ENCODE measurements around the gene SSR3. TPM values are rescaled to one million over a fixed set of nuclear protein-coding genes. Genes with fewer than 3 reads are reported as not detected.

Gene SSR3
- total and polyA plus RNA-seq, 7 experiments from 2014 or later, result 56.0 to 158 (median 85.2) TPM

- Histone ChIP-seq H3K4me1 (ENCODE audit: control insufficient read depth in 2 of 2, insufficient read depth in 2 of 2, low read length in 2 of 2) (no peaks in the 10 kb centered on the region), H3K9me3 (ENCODE audit: control insufficient read depth in 2 of 3, low read length in 3 of 3) (no peaks in the 10 kb centered on the region), H3K27ac (ENCODE audit: low read depth, low read length) (no peak overlapping the region), H3K36me3 (ENCODE audit: control insufficient read depth in 2 of 3, insufficient read depth in 3 of 3, low read length in 3 of 3) (no peaks in the 10 kb centered on the region), H3K27me3 (ENCODE audit: control insufficient read depth in 2 of 2, insufficient read depth in 2 of 2, low read length in 2 of 2) (no peaks in the 10 kb centered on the region), H3K4me3 (ENCODE audit: low read length) (no peak overlapping the region)
- Mint-ChIP-seq H3K4me3 (no peak overlapping the region), H3K27me3 (peaks cover 3 to 62% (median 21%) of the 10 kb centered on the region in 5 donors), H3K4me1 (peaks cover 0 to 23% (median 9%) of the 10 kb centered on the region in 7 donors), H3K27ac (no peak overlapping the region), H3K9me3 (no peaks in the 10 kb centered on the region), H3K36me3 (peaks cover 0 to 8% (median 0%) of the 10 kb centered on the region in 5 donors)
- DNase-seq, result no peak
- CTCF ChIA-PET, result interaction anchor here (0.6 to 0.7 kb wide), 2 partner anchors 336 to 409 kb away, joined by 3 read pairs; no protein-coding TSS in a partner anchor
- intact Hi-C loops (cut with micrococcal nuclease), result no loop called here
- POLR2A ChIA-PET, result interaction anchor here (0.7 to 0.8 kb wide), 2 partner anchors 34 to 567 kb away, joined by 3 read pairs; no protein-coding TSS in a partner anchor
- no peak for ATAC-seq
Observed at GRCh38 chr3:156516284-156516683, 38.6 kb downstream of the SSR3 start.

DNA sequence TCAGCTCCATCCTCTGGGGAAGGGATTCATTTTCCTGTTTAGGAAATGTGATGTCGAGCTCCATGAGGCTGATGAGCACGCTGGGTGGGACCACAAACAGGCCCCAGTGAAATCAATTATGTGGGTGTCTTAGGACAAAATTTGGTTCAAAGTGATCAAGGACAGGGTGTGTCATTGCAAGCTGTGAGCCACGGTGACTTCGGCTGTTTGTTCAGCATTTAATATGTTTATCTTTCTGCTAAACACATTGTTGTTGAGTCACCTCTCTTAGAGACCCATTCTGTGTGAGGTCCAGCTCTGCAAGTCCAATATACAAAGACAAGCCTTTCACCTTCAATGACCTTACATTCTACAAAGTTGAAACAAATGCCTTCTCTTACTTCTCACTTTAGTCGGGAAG, 41.3 kb downstream of the SSR3 start:
- Histone ChIP-seq H3K36me3 (ENCODE audit: control insufficient read depth in 2 of 3, insufficient read depth in 3 of 3, low read length in 3 of 3) (no peaks in the 10 kb centered on the region), H3K27me3 (ENCODE audit: control insufficient read depth in 2 of 2, insufficient read depth in 2 of 2, low read length in 2 of 2) (no peaks in the 10 kb centered on the region), H3K4me1 (ENCODE audit: control insufficient read depth in 2 of 2, insufficient read depth in 2 of 2, low read length in 2 of 2) (no peaks in the 10 kb centered on the region), H3K27ac (ENCODE audit: low read depth, low read length) (no peak overlapping the region), H3K9me3 (ENCODE audit: control insufficient read depth in 2 of 3, low read length in 3 of 3) (no peaks in the 10 kb centered on the region), H3K4me3 (ENCODE audit: low read length) (no peak overlapping the region)
- peaks cover 0 to 46% (median 8%) of the 10 kb centered on the region in 5 donors for H3K27me3 Mint-ChIP-seq
- H3K36me3 Mint-ChIP-seq, result peaks cover 0 to 1% (median 0%) of the 10 kb centered on the region in 5 donors
- intact Hi-C loops (cut with micrococcal nuclease), result loop anchor here in 1 of 2 donors (5.0 kb wide), 1 partner anchor 171 kb away; no protein-coding TSS in a partner anchor
- DNase-seq, result no peak
- POLR2A ChIA-PET, result no interaction called here
- CTCF ChIA-PET, result interaction anchor here (0.6 to 8.4 kb wide), 4 partner anchors 34 to 567 kb away, joined by 3 to 91 read pairs (median 3); no protein-coding TSS in a partner anchor
- H3K9me3 Mint-ChIP-seq, result no peaks in the 10 kb centered on the region
- H3K4me1 Mint-ChIP-seq, result peaks cover 0 to 21% (median 9%) of the 10 kb centered on the region in 7 donors
- ATAC-seq, result no peak
- no peak overlapping the region for H3K4me3 Mint-ChIP-seq
- H3K27ac Mint-ChIP-seq, result no peak overlapping the region

DNA sequence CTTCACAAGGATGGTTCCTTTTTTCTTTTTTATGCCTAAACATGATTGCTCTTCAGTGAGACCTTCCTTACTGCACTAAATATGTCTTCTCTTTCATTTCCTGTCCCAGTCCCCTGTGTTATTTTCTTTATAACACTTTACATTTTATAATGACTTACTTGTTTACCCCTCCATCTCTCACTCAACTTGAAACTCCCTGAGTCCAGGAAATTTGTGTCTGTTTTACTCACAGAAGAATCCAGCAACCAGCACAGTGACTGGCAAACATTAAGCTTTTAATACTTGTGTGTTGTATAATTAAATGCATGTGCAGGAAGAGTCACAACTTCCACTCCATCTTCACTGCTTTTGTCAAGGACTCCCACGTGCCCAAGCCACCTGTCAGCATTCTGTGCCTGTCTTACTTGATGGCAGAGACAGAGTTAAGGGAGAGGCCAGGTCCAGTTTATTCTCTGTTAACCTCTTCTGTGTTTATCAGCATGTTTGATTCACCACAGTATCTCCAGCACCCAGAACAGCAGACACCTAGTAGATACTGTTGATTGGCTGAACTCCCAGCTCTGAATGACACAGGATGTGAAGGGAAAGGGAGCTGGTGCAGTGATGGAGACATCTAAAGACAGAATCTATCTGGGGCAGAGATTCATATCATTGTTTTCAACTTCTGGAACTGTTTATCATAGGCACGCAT, 42.8 kb downstream of the SSR3 start:
- no peaks in the 10 kb centered on the region for H3K36me3 Mint-ChIP-seq
- H3K4me3 Mint-ChIP-seq, result peak overlapping the region in 1 of 10 donors; percentile 6
- no peaks in the 10 kb centered on the region for H3K9me3 Mint-ChIP-seq
- ChIA-PET POLR2A (interaction anchor here (0.6 to 1.8 kb wide), 4 partner anchors 9 to 630 kb away, joined by 3 to 5 read pairs (median 3); no protein-coding TSS in a partner anchor), CTCF (interaction anchor here (0.6 to 8.4 kb wide), 7 partner anchors 12 to 361 kb away, joined by 3 to 91 read pairs (median 3); no protein-coding TSS in a partner anchor)
- Histone ChIP-seq H3K4me3 (ENCODE audit: low read length) (no peak overlapping the region), H3K36me3 (ENCODE audit: control insufficient read depth in 2 of 3, insufficient read depth in 3 of 3, low read length in 3 of 3) (no peaks in the 10 kb centered on the region), H3K27ac (ENCODE audit: low read depth, low read length) (no peak overlapping the region), H3K9me3 (ENCODE audit: control insufficient read depth in 2 of 3, low read length in 3 of 3) (no peaks in the 10 kb centered on the region), H3K4me1 (ENCODE audit: control insufficient read depth in 2 of 2, insufficient read depth in 2 of 2, low read length in 2 of 2) (no peaks in the 10 kb centered on the region), H3K27me3 (ENCODE audit: control insufficient read depth in 2 of 2, insufficient read depth in 2 of 2, low read length in 2 of 2) (no peaks in the 10 kb centered on the region)
- H3K27ac Mint-ChIP-seq, result peak overlapping the region in 2 of 9 donors; percentile 4 to 19
- peaks cover 0 to 33% (median 8%) of the 10 kb centered on the region in 5 donors for H3K27me3 Mint-ChIP-seq
- H3K4me1 Mint-ChIP-seq, result peaks cover 0 to 21% (median 9%) of the 10 kb centered on the region in 7 donors
- intact Hi-C loops (cut with micrococcal nuclease), result loop anchor here in 1 of 2 donors (5.0 kb wide), 1 partner anchor 170 kb away; no protein-coding TSS in a partner anchor
- ATAC-seq (no peak), DNase-seq (no peak)

GRCh38 chr3:156509189-156510174, 45.4 kb downstream of the SSR3 start:
- Mint-ChIP-seq H3K4me1 (peaks cover 0 to 21% (median 9%) of the 10 kb centered on the region in 7 donors), H3K27ac (no peak overlapping the region), H3K27me3 (peaks cover 0 to 40% (median 17%) of the 10 kb centered on the region in 5 donors), H3K9me3 (peaks cover 0 to 6% (median 0%) of the 10 kb centered on the region in 11 donors), H3K4me3 (no peak overlapping the region), H3K36me3 (no peaks in the 10 kb centered on the region)
- intact Hi-C loops (cut with micrococcal nuclease), result loop anchor here (1.0 to 10.0 kb wide), 13 partner anchors 25 to 628 kb away; no protein-coding TSS in a partner anchor
- POLR2A ChIA-PET, result interaction anchor here (0.6 to 1.2 kb wide), 4 partner anchors 25 to 41 kb away, joined by 3 to 4 read pairs (median 3); no protein-coding TSS in a partner anchor
- ATAC-seq, result peak; percentile 82
- no peaks in the 10 kb centered on the region for H3K27me3 ChIP-seq (ENCODE audit: control insufficient read depth in 2 of 2, insufficient read depth in 2 of 2, low read length in 2 of 2)
- no peak overlapping the region for H3K4me3 ChIP-seq (ENCODE audit: low read length)
- peak in 7 of 9 donors; percentile 30 to 71 (median 62) for DNase-seq
- no peaks in the 10 kb centered on the region for H3K4me1 ChIP-seq (ENCODE audit: control insufficient read depth in 2 of 2, insufficient read depth in 2 of 2, low read length in 2 of 2)
- no peaks in the 10 kb centered on the region for H3K36me3 ChIP-seq (ENCODE audit: control insufficient read depth in 2 of 3, insufficient read depth in 3 of 3, low read length in 3 of 3)
- no peak overlapping the region for H3K27ac ChIP-seq (ENCODE audit: low read depth, low read length)
- CTCF ChIA-PET, result interaction anchor here (0.6 to 8.4 kb wide), 26 partner anchors 9 to 573 kb away, joined by 3 to 91 read pairs (median 4); no protein-coding TSS in a partner anchor
- H3K9me3 ChIP-seq (ENCODE audit: control insufficient read depth in 2 of 3, low read length in 3 of 3), result no peaks in the 10 kb centered on the region

- intact Hi-C loops (cut with micrococcal nuclease), result loop anchor here in 1 of 2 donors (10.0 kb wide), 1 partner anchor 162 kb away; no protein-coding TSS in a partner anchor
- Histone ChIP-seq H3K36me3 (ENCODE audit: control insufficient read depth in 2 of 3, insufficient read depth in 3 of 3, low read length in 3 of 3) (no peaks in the 10 kb centered on the region), H3K4me1 (ENCODE audit: control insufficient read depth in 2 of 2, insufficient read depth in 2 of 2, low read length in 2 of 2) (no peaks in the 10 kb centered on the region), H3K9me3 (ENCODE audit: control insufficient read depth in 2 of 3, low read length in 3 of 3) (no peaks in the 10 kb centered on the region), H3K4me3 (ENCODE audit: low read length) (no peak overlapping the region), H3K27ac (ENCODE audit: low read depth, low read length) (no peak overlapping the region), H3K27me3 (ENCODE audit: control insufficient read depth in 2 of 2, insufficient read depth in 2 of 2, low read length in 2 of 2) (no peaks in the 10 kb centered on the region)
- H3K27ac Mint-ChIP-seq, result no peak overlapping the region
- H3K27me3 Mint-ChIP-seq, result peaks cover 0 to 57% (median 21%) of the 10 kb centered on the region in 5 donors
- H3K36me3 Mint-ChIP-seq, result no peaks in the 10 kb centered on the region
- ChIA-PET CTCF (interaction anchor here (1.3 to 8.4 kb wide), 5 partner anchors 11 to 356 kb away, joined by 3 to 91 read pairs (median 16); no protein-coding TSS in a partner anchor), POLR2A (interaction anchor here (0.5 to 1.5 kb wide), 2 partner anchors 24 to 35 kb away, joined by 3 to 6 read pairs; no protein-coding TSS in a partner anchor)
- no peak overlapping the region for H3K4me3 Mint-ChIP-seq
- H3K4me1 Mint-ChIP-seq, result peaks cover 0 to 24% (median 6%) of the 10 kb centered on the region in 7 donors
- no peak for ATAC-seq
- H3K9me3 Mint-ChIP-seq, result peaks cover 0 to 6% (median 0%) of the 10 kb centered on the region in 11 donors
- DNase-seq, result no peak
Observed at GRCh38 chr3:156507285-156507684, 47.6 kb downstream of the SSR3 start.

DNA sequence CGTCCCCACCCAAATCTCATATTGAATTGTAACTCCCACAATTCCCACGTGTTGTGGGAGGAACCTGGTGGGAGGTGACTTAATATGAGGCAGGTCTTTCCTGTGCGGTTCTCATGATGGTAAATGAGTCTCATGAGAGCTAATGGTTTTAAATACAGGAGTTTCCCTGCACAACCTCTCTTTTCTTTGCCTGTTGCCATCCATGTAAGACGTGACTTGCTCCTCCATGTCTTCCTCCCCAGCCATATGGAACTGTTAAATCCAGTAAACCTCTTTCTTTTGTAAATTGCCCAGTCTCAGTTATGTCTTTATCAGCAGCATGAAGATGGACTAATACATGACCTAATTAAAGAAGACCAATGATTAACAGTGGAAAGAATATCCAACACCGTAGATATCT, 56.6 kb downstream of the SSR3 start:
- Histone ChIP-seq H3K27me3 (ENCODE audit: control insufficient read depth in 2 of 2, insufficient read depth in 2 of 2, low read length in 2 of 2) (no peaks in the 10 kb centered on the region), H3K9me3 (ENCODE audit: control insufficient read depth in 2 of 3, low read length in 3 of 3) (no peaks in the 10 kb centered on the region), H3K4me3 (ENCODE audit: low read length) (no peak overlapping the region), H3K36me3 (ENCODE audit: control insufficient read depth in 2 of 3, insufficient read depth in 3 of 3, low read length in 3 of 3) (no peaks in the 10 kb centered on the region), H3K4me1 (ENCODE audit: control insufficient read depth in 2 of 2, insufficient read depth in 2 of 2, low read length in 2 of 2) (no peaks in the 10 kb centered on the region), H3K27ac (ENCODE audit: low read depth, low read length) (no peak overlapping the region)
- H3K4me3 Mint-ChIP-seq, result no peak overlapping the region
- H3K27ac Mint-ChIP-seq, result no peak overlapping the region
- no peak for ATAC-seq
- no peak for DNase-seq
- peaks cover 0 to 52% (median 4%) of the 10 kb centered on the region in 5 donors for H3K27me3 Mint-ChIP-seq
- peaks cover 0 to 10% (median 4%) of the 10 kb centered on the region in 11 donors for H3K9me3 Mint-ChIP-seq
- intact Hi-C loops (cut with micrococcal nuclease), result no loop called here
- H3K4me1 Mint-ChIP-seq, result peaks cover 0 to 8% (median 0%) of the 10 kb centered on the region in 7 donors
- H3K36me3 Mint-ChIP-seq, result peaks cover 0 to 6% (median 3%) of the 10 kb centered on the region in 5 donors
- ChIA-PET POLR2A (no interaction called here), CTCF (no interaction called here)
